GM12892 (cell line): ENCODE results near the gene QRFP.

Experiments used
- POLR2AphosphoS5 ChIP-seq: IDR thresholded peaks from 2 replicates; pipeline ENCODE4 v1.6.1; 2011; ENCODE audit warnings: low read depth, low read length, control low read depth
- TAF1 ChIP-seq: IDR thresholded peaks from 2 replicates; pipeline ENCODE4 v1.6.1; 2011; ENCODE audit warnings: low read depth, mild to moderate bottlenecking, control low read depth, low read length, borderline replicate concordance

DNA sequence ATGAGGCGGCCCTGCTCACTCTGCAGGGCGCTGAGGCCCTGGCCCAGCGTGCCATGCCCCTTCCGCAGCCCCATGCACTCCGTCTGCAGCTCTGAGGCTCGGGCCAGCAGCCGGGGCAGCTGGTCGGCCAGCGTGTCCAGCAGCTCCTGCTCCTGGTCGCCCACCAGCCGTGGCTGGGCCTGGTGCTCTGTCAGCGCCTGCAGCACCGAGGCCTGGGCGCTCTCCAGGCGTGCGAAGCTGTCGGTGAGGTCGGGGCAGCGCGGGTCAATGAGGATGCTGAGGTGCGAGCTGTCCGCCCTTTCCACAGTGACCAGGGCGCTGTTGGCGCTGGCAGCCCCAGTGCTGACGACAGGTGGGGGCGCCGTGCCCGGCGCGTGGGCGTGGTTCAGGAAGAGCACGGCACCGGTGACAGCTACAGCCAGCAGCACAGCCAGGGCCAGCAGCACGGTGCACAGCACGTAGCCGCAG, 33.0 kb upstream of the QRFP start:
- TF ChIP-seq POLR2AphosphoS5 = no peak
- no peak for TF ChIP-seq TAF1
